SJSA1 (cell line): ENCODE data around the gene MED20. TPM values are rescaled to one million over a fixed set of nuclear protein-coding genes. Genes with fewer than 3 reads are reported as not detected.

Experiments used
- DNase-seq, 2 experiments: peaks; one replicate each; pipeline ENCODE4 v3.0.0-alpha.2; 2015 to 2020; ENCODE audit warnings: low spot score in 2 of 2, low read depth in 1 of 2
- H3K27ac ChIP-seq: fragments of 250-450 bp; sonication (Bioruptor Pico); 2 replicates; pipeline ENCODE4 v1.5.1; 2020; ENCODE audit warnings: mild to moderate bottlenecking, moderate library complexity
- H3K27me3 ChIP-seq: fragments of 250-450 bp; sonication (Bioruptor Pico); replicated peaks from 2 replicates; pipeline ENCODE4 v1.5.1; 2020; ENCODE audit warnings: mild to moderate bottlenecking, moderate library complexity
- H3K36me3 ChIP-seq: fragments of 250-450 bp; sonication (Bioruptor Pico); 2 replicates; pipeline ENCODE4 v1.5.1; 2020; ENCODE audit warnings: mild to moderate bottlenecking
- H3K4me1 ChIP-seq: fragments of 250-450 bp; sonication (Bioruptor Pico); replicated peaks from 2 replicates; pipeline ENCODE4 v1.6.1; 2021; ENCODE audit warnings: mild to moderate bottlenecking
- H3K4me3 ChIP-seq: fragments of 250-450 bp; sonication (Bioruptor Pico); 2 replicates; pipeline ENCODE4 v1.5.1; 2020; ENCODE audit warnings: mild to moderate bottlenecking
- H3K9me3 ChIP-seq: fragments of 250-450 bp; sonication (Bioruptor Pico); replicated peaks from 2 replicates; pipeline ENCODE4 v1.5.1; 2020; ENCODE audit warnings: mild to moderate bottlenecking
- total RNA-seq: library from RNA; depleted of rRNA; stranded (reverse); fragments of >200 nt; shearing (Covaris generic); gene quantifications from 2 replicates; pipeline ENCODE4 v1.2.3, GENCODE V29; 2014

The MED20 gene
- total RNA-seq, 1 experiment from 2014 or later: 31.9 TPM

GRCh38 chr6:41914869-41915530 lies 5.9 kb downstream of the MED20 start:
- Histone ChIP-seq H3K36me3 (peaks cover 58% of the 10 kb centered on the region), H3K27me3 (no peaks in the 10 kb centered on the region), H3K4me3 (no peak overlapping the region), H3K9me3 (no peaks in the 10 kb centered on the region), H3K27ac (no peak overlapping the region), H3K4me1 (peaks cover 22% of the 10 kb centered on the region)
- DNase-seq: no peak

DNA sequence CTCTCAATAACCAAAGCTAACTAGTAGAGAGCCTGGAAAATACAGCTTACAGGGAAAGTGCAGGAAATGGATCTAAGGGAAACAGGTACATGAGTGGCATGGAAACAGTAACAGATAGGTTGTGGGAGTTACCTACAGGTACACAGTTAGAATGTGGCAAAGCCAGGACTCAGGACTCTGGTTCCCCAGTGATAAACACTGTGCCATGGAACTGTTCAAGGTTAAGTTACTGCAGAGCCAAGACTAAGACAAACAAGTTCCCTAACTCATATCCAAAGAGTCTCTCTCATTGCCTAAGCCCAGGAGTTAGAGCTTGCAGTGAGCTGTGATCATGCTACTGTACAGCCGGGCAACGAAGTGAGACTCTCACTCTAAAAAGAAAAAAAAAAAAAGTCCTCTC lies 6.6 kb downstream of the MED20 start:
- no peaks in the 10 kb centered on the region for H3K27me3 ChIP-seq
- peaks cover 65% of the 10 kb centered on the region for H3K36me3 ChIP-seq
- no peak for DNase-seq
- H3K9me3 ChIP-seq: no peaks in the 10 kb centered on the region
- no peak overlapping the region for H3K4me3 ChIP-seq
- no peak overlapping the region for H3K27ac ChIP-seq
- peaks cover 18% of the 10 kb centered on the region for H3K4me1 ChIP-seq

DNA sequence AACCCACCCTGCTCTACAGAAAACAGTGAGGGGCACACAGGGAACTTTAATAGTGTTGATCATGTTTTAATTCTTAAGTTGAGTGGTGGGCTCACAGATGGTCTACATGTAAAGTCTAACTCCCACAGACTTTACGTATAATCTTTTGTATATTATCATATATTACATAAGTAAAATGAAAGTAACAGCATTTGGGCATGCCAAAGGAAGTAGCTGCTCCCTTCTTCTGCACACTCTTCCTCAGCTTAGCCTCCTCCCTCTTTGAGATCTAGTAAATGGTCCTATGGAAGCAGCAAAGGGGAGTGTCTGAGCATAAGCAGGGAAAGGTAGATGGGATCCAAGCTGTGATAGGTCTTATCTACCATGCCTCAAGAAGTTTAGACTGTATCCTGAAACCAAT lies 11.2 kb downstream of the MED20 start:
- H3K27me3 ChIP-seq: no peaks in the 10 kb centered on the region
- H3K27ac ChIP-seq: no peak overlapping the region
- H3K4me3 ChIP-seq: no peak overlapping the region
- H3K9me3 ChIP-seq: no peaks in the 10 kb centered on the region
- no peaks in the 10 kb centered on the region for H3K4me1 ChIP-seq
- DNase-seq: no peak
- H3K36me3 ChIP-seq: peaks cover 86% of the 10 kb centered on the region

DNA sequence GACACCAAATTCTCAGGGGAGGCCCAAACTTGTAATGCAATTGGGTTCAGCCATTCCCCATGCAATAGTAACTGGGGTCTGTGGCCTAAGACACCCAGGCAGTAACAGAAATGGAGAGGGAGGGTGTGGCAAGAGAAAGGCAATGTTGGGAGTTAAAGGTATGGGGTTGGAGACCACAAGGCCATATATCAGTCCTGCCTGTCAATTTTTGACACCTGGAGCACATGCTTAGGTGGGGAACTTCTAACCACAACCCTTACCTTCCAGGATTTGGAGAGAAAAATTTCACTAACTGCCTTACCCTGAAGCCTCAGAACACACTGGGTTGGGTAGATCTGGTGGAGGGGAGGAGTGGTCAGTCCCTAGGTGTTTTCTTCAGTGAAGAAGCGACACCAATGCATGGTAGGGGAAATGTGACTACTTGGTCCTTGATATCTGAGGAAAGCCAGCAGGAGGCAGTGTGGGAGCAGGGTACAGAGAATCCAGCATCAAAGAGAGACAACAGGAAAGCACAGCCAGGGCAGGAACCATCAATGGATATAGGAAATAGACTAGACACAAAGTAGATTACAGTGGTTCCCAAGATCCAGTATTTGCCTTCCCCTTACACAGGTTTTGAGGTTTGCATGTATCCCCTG lies 18.9 kb downstream of the MED20 start:
- Histone ChIP-seq H3K27me3 (no peaks in the 10 kb centered on the region), H3K36me3 (peaks cover 39% of the 10 kb centered on the region), H3K27ac (no peak overlapping the region), H3K9me3 (no peaks in the 10 kb centered on the region), H3K4me1 (no peaks in the 10 kb centered on the region), H3K4me3 (no peak overlapping the region)
- no peak for DNase-seq

GRCh38 chr6:41900861-41901260 lies 20.1 kb downstream of the MED20 start:
- H3K36me3 ChIP-seq: peaks cover 28% of the 10 kb centered on the region
- H3K4me3 ChIP-seq: no peak overlapping the region
- no peaks in the 10 kb centered on the region for H3K27me3 ChIP-seq
- DNase-seq: no peak
- H3K27ac ChIP-seq: no peak overlapping the region
- H3K4me1 ChIP-seq: 0 out of 2 replicates have a peak, but pooled peaks cover 3% of the 10 kb centered on the region
- no peaks in the 10 kb centered on the region for H3K9me3 ChIP-seq

DNA sequence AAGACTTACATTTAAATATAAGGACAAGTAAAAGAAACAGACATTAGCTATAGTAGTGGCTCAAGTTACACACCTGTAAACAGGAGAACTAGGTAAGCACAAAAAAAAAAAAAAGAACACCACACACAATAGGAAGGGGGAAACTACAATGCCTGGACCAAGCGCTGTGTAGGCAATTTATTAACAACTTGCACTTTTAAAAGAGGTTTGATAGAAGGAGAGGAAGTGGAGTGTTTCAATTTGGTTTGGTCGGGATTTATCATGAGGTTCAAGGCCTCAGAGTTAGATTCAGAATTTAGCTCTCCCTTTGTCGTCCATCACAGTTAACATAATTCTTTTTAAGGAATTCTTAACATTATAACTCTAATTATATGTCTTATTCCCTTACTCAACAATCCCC lies 24.7 kb downstream of the MED20 start:
- Histone ChIP-seq H3K27ac (peak overlapping the region; percentile 63), H3K4me1 (peaks cover 12% of the 10 kb centered on the region; the same call in 1 of the 2 replicates), H3K4me3 (peak overlapping the region; percentile 63; the same call in 1 of the 2 replicates), H3K27me3 (no peaks in the 10 kb centered on the region), H3K9me3 (no peaks in the 10 kb centered on the region), H3K36me3 (peaks cover 7% of the 10 kb centered on the region)
- DNase-seq: no peak

DNA sequence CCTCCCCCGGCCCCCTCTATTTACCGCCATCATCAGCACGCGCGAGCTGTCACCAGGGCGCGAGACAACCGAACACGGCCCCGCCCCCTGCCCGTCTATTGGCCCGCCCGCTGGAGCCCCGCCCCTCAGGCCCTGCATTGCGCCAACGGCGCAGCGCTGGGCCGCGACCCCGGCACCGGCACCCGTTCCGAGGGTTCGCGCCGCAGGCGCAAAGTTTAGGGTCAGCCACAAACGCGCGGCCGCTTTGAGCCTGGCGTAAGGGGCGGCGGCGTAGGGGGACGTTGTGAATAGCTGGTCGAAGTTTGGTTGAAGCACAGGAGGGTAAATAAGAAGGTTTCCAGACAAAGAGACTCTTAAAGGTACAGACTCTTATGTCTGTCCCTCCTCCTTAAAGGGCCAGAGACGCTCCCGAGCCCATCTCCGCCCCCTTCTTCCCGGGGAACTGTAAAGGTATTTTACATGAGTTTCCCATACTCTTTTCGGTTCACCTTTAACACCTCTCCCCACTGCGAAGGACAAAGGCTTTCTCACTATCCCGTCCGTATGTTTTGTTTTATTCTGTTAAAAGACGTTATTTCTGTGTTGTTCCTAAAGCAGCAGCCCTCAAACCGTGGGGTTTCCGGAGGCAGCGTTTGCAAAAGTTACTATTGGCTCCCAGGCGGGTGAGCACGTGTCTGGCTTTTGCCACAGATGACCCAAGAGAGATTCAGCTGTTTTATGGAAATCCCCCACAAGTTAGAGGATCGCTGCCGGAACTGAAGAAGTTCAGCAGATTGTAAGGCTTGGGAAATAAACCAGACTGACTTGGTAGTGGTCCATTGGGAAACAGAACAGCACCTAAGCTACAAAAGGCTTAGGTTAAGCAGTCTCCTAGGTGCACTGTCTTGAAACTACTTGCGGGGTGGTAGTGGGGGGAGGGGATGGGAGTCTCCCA lies 25.4 kb downstream of the MED20 start, which contains the start of gene USP49:
USP49 (minus strand) TSS at position 76 of the 934 bp plus-strand sequence. CDS start 88,392 bp downstream, outside the sequence.
- no peaks in the 10 kb centered on the region for H3K27me3 ChIP-seq
- H3K4me3 ChIP-seq: peak within 1 kb of the TSS; percentile 63
- H3K36me3 ChIP-seq: peaks cover 5% of the 10 kb centered on the region; the same call in 1 of the 2 replicates
- H3K9me3 ChIP-seq: no peaks in the 10 kb centered on the region
- peak; percentile 88 to 91 for DNase-seq
- H3K4me1 ChIP-seq: peaks cover 12% of the 10 kb centered on the region; the same call in 1 of the 2 replicates
- peak within 1 kb of the TSS; percentile 63 for H3K27ac ChIP-seq

DNA sequence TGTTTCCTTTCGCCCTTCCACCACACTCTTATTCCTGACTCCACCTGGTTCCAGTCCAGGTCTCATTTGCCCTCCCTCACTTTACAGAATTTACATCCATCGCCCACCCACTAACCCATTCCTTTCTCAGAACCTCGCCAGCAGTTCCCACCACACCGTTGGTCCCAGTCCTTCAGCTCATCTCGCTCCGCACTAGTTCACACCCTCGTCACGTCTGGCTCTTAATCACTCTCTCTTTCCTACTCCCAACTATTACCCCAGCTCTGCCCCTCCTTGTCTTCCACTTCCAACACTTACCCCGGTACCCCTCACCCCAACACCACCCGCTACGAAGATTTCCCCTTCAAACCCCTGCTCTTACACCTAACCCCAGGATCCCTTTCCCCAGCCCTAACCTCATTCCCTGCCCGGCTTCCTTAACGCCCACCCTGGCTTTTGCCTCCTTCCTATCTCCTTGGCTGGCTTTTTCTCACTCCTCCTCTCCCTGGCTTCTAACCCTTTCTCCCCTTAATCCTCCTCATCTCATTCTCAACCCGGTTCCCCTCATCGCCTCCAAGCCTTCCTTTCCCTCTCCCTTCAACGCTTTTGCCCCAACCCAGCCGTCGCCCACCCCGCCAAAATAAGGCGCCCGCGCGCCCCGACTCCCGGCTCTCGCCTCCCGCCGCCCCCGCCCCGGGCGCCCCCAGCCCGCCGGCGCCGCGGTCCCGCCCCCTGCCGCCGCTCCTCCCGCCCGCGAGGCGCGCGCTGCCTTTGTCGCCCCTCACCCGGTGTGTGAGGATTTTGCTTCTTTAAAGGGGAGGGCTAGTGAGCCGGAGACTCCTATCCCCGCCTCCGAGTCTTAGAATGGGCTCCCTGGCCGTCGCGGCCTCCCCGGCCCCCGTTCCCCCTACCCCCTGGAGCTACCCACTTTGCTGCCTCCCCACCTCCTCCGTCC lies 26.3 kb downstream of the MED20 start:
- Histone ChIP-seq H3K9me3 (no peaks in the 10 kb centered on the region), H3K36me3 (no peaks in the 10 kb centered on the region), H3K4me1 (peaks cover 12% of the 10 kb centered on the region; the same call in 1 of the 2 replicates), H3K4me3 (peak overlapping the region; percentile 63), H3K27me3 (no peaks in the 10 kb centered on the region), H3K27ac (no peak overlapping the region)
- peak in 1 of 2 experiments; percentile 15 for DNase-seq

- Histone ChIP-seq H3K27me3 (no peaks in the 10 kb centered on the region), H3K36me3 (no peaks in the 10 kb centered on the region), H3K4me1 (peaks cover 18% of the 10 kb centered on the region), H3K4me3 (no peak overlapping the region), H3K9me3 (no peaks in the 10 kb centered on the region), H3K27ac (no peak overlapping the region)
- DNase-seq: no peak
Observed at GRCh38 chr6:41892921-41893564, 27.9 kb downstream of the MED20 start.

GRCh38 chr6:41887331-41887751 lies 33.6 kb downstream of the MED20 start:
- Histone ChIP-seq H3K27me3 (no peaks in the 10 kb centered on the region), H3K36me3 (peaks cover 6% of the 10 kb centered on the region; the same call in 1 of the 2 replicates), H3K4me3 (no peak overlapping the region), H3K9me3 (no peaks in the 10 kb centered on the region), H3K4me1 (peaks cover 19% of the 10 kb centered on the region), H3K27ac (peak overlapping the region; percentile 47)
- DNase-seq: peak; percentile 54 to 80

- no peak overlapping the region for H3K4me3 ChIP-seq
- H3K36me3 ChIP-seq: peaks cover 6% of the 10 kb centered on the region; the same call in 1 of the 2 replicates
- H3K27ac ChIP-seq: no peak overlapping the region
Observed at GRCh38 chr6:41885930-41886329, 35.0 kb downstream of the MED20 start.

GRCh38 chr6:41884957-41885356 lies 36.0 kb downstream of the MED20 start:
- no peak for DNase-seq
- peaks cover 20% of the 10 kb centered on the region for H3K4me1 ChIP-seq
- H3K36me3 ChIP-seq: peaks cover 6% of the 10 kb centered on the region; the same call in 1 of the 2 replicates
- no peaks in the 10 kb centered on the region for H3K9me3 ChIP-seq
- H3K27me3 ChIP-seq: no peaks in the 10 kb centered on the region
- H3K4me3 ChIP-seq: no peak overlapping the region
- no peak overlapping the region for H3K27ac ChIP-seq

More at GRCh38 chr6:41885930-41886329, 35.0 kb downstream of the MED20 start:
- Histone ChIP-seq H3K4me1 (peaks cover 19% of the 10 kb centered on the region), H3K27me3 (no peaks in the 10 kb centered on the region), H3K9me3 (no peaks in the 10 kb centered on the region)
- no peak for DNase-seq
